HG03103 (cell line): ENCODE measurements around the gene KASH5.
"Not testable (repeated sequence)": the region's sequence is repeated elsewhere in the genome, so short reads cannot be mapped to it uniquely, and the experiment has no call there.

Experiments
- ATAC-seq: cut with Tn5 transposase; IDR thresholded peaks from one replicate; pipeline ENCODE4 v1.9.1; 2021; ENCODE audit warnings: low read depth; ENCODE audit not compliant: unreplicated experiment

KASH5 gene

DNA sequence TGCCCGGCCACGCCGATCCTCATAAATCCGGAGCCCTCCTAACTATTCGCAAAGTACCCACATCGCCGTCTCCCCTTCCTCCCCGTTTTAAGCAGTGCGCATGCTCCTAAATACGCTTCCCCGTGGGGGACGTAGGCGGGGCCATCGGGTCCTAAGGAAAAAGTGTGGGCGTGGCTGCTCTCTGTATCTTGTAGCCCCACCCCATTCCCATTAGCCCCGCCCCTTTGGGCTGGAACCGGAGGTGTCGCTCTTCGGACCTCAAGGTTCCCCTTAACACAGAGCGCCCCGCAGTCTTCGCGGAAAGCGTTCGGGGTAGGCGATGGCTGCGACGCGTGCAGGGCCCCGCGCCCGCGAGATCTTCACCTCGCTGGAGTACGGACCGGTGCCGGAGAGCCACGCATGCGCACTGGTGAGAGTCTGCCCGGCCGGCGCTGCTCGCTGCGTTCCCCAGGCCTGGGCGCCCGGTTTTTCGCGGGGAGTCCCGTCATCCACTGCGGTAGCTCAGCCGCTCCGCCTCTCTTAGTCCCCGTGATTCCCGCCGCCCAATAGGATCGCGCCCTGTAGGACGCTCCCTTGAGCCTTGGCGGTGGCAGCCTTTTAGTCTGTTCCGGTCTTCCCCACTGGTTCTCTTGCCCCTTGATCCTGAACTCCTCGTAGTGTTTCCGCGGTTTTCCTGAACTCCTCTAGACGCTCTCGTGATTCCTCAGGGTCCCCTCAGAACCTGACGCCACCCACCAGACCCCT is 65.1 kb downstream of the KASH5 start, which contains the start of gene ALDH16A1:
Gene ALDH16A1 (plus strand): TSS at position 213 of the 744 bp plus-strand sequence. CDS start 107 bp downstream, at position 320.
- ATAC-seq, result peak; percentile 68

DNA sequence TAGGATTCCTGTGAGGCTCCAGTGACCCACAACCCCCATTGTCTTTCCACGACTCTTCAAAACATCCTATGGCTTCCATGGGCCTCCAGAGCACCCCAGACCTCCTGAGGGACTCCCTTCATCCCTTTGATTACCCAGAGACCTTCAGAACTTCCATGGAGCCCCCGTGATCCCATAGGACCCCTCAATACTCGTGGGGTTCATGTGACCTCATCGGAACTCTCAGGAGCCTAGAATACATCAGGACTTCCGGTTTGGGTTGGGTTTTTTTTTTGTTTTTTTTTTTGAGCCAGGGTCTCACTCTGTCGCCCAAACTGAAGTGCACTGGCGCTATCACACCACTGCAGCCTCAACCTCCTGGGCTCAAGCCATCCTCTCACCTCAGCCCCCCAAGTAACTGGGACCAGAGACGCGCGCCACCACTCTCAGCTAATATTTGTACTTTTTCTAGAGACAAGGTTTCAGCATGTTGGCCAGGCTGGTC is 65.8 kb downstream of the KASH5 start:
- ATAC-seq, result no peak

DNA sequence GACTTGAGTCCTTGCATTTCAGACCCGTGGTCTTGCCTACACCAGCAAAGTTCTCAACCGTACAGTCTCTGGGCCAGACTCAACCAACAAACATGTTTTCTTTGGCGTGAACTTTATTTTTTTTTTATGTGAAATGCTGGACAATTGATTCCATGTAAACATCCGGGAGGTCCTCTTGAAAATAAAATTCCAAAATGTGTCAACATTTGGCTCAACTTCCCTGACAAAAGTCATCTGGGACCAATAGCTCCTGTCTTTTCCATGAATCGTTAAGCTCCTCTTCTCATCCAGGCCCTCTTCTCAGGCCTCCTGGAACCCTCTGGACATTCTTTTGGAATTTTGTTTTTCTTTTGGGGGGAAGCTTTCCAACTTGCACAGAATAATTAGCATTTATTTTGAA is 67.7 kb downstream of the KASH5 start:
- no peak for ATAC-seq

DNA sequence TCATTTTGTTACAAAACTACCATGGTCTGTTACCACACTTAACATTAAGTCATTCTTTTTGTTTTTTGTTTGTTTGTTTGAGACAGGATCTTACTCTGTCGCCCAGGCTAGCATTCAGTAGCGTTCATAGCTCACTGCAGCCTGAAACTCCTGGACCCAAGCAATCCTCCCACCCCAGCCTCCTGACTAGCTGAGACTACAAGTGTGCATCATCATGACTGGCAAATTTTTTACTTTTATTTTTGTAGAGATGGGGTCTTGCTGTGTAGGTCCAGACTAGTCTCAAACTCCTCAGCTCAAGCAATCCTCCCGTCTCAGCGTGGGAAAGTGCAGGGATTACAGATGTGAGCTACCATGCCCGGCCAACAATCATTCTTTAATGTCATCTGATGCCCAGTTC is 68.3 kb downstream of the KASH5 start:
- no peak for ATAC-seq

DNA sequence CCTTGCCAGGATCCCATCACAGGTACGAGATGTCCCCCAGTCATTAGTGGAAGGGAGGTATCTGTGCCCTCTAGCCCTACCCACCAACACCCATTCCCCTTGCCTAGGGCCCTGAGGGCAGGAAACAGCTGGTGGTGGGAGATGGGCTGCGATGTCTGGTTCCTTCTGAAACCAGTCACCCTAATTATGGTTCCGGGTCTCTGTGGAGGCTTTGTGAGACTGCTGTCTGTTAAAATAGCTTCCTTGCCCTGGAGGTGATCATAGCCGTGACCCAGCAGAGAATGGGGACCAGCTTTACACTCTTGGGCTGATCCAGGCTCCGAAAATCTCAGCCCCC is 70.5 kb downstream of the KASH5 start:
- no peak for ATAC-seq

DNA sequence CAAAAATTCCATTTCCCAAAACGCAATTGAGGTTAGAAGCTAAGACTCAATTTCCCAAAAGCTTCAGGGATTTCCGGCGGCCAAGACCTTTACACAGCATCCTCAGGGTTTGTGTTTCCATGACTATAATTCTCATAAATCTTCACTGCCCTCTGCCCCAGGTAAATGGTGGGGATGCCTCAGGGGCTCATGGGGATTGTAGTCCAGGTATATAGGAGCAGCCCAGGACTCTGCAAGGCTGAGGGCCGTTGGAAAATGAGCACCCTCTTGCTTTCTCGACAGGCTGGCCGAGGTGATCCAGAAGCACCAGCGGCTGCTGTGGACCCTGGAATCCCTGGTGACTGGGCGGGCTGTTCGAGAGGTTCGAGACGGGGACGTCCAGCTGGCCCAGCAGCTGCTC is 71.3 kb downstream of the KASH5 start:
- no peak for ATAC-seq

- ATAC-seq, result not testable (repeated sequence)
Observed at GRCh38 chr19:49461130-49461529, 73.1 kb downstream of the KASH5 start.

DNA sequence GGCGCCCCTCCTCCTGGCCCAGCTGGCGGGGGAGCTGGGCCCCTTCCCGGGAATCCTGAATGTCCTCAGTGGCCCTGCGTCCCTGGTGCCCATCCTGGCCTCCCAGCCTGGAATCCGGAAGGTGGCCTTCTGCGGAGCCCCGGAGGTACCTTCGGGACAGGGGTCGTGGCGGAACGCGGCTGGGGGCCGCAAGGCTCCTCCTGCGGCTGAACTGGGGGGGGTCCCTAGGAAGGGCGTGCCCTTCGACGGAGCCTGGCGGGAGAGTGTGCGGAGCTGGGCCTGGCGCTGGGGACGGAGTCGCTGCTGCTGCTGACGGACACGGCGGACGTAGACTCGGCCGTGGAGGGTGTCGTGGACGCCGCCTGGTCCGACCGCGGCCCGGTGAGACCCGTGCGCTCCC is 73.6 kb downstream of the KASH5 start:
- no peak for ATAC-seq

- ATAC-seq, result no peak
Observed at GRCh38 chr19:49462492-49462891, 74.4 kb downstream of the KASH5 start.

- no peak for ATAC-seq
Observed at GRCh38 chr19:49463960-49464740, 76.1 kb downstream of the KASH5 start.

- ATAC-seq, result no peak
Observed at GRCh38 chr19:49465371-49465770, 77.3 kb downstream of the KASH5 start.
